ENCODE data around the gene ARHGAP1. TPM values are rescaled to one million over a fixed set of nuclear protein-coding genes. Genes with fewer than 3 reads are reported as not detected.
A peak's percentile ranks its signal among the peaks of the same experiment; 100 is the strongest.

ARHGAP1 gene
- total RNA-seq, 1 experiment from 2014 or later = 73.0 TPM

GRCh38 chr11:46693597-46694012 is 6.8 kb downstream of the ARHGAP1 start:
- Histone ChIP-seq H3K27me3 (replicated peaks; ENCODE audit: control insufficient read depth, insufficient read depth, low read length) (no peaks in the 10 kb centered on the region), H3K4me1 (no peaks in the 10 kb centered on the region; the same call in none of the 2 replicates), H3K9me3 (no peaks in the 10 kb centered on the region), H3K36me3 (ENCODE audit: control insufficient read depth, insufficient read depth, low read length) (peaks cover 7% of the 10 kb centered on the region), H3K4me3 (ENCODE audit: low read depth, low read length) (no peak overlapping the region)
- TF ChIP-seq CTCF (IDR thresholded peaks at IDR 0.05; ENCODE audit: insufficient read depth in 1 of 2, low read depth in 1 of 2, low read length in 1 of 2, severe bottlenecking in 1 of 2, unreplicated experiment in 1 of 2) = no peak
- CTCF ChIA-PET = interaction anchor here (0.6 kb wide), 1 partner anchor 180 kb away, joined by 3 read pairs; no protein-coding TSS in a partner anchor
- H3K4me1 Mint-ChIP-seq (ENCODE audit: low read depth, unreplicated experiment) = no peaks in the 10 kb centered on the region
- H3K36me3 Mint-ChIP-seq (ENCODE audit: insufficient read depth, unreplicated experiment) = peaks cover 27% of the 10 kb centered on the region
- H3K9me3 Mint-ChIP-seq (ENCODE audit: unreplicated experiment) = no peaks in the 10 kb centered on the region
- no peak overlapping the region for H3K27ac Mint-ChIP-seq (ENCODE audit: unreplicated experiment)
- intact Hi-C loops (cut with micrococcal nuclease; ENCODE audit: unreplicated experiment) = no loop called here
- no peaks in the 10 kb centered on the region for H3K27me3 Mint-ChIP-seq (ENCODE audit: insufficient read depth, unreplicated experiment)
- no peak overlapping the region for H3K4me3 Mint-ChIP-seq (ENCODE audit: unreplicated experiment)
- POLR2A ChIA-PET = no interaction called here
- BruUV-seq (replicated peaks) = no TSS peak
- DNase-seq = no peak

- no peak for DNase-seq
- Mint-ChIP-seq H3K4me3 (ENCODE audit: unreplicated experiment) (no peak overlapping the region), H3K4me1 (ENCODE audit: low read depth, unreplicated experiment) (no peaks in the 10 kb centered on the region), H3K27me3 (ENCODE audit: insufficient read depth, unreplicated experiment) (no peaks in the 10 kb centered on the region), H3K27ac (ENCODE audit: unreplicated experiment) (no peak overlapping the region), H3K36me3 (ENCODE audit: insufficient read depth, unreplicated experiment) (peaks cover 23% of the 10 kb centered on the region), H3K9me3 (ENCODE audit: unreplicated experiment) (no peaks in the 10 kb centered on the region)
- no TSS peak for BruUV-seq (replicated peaks)
- TF ChIP-seq CTCF (IDR thresholded peaks at IDR 0.05; ENCODE audit: insufficient read depth in 1 of 2, low read depth in 1 of 2, low read length in 1 of 2, severe bottlenecking in 1 of 2, unreplicated experiment in 1 of 2) = no peak
- Histone ChIP-seq H3K27me3 (replicated peaks; ENCODE audit: control insufficient read depth, insufficient read depth, low read length) (no peaks in the 10 kb centered on the region), H3K36me3 (ENCODE audit: control insufficient read depth, insufficient read depth, low read length) (peaks cover 12% of the 10 kb centered on the region), H3K9me3 (no peaks in the 10 kb centered on the region), H3K4me3 (ENCODE audit: low read depth, low read length) (no peak overlapping the region), H3K4me1 (no peaks in the 10 kb centered on the region; the same call in 1 of the 2 replicates)
- intact Hi-C loops (cut with micrococcal nuclease; ENCODE audit: unreplicated experiment) = no loop called here
- ChIA-PET POLR2A (interaction anchor here (1.3 kb wide), 1 partner anchor 17 kb away, joined by 3 read pairs; no protein-coding TSS in a partner anchor), CTCF (no interaction called here)
Measured at GRCh38 chr11:46692450-46692849, 8.0 kb downstream of the ARHGAP1 start.

- ChIA-PET POLR2A (no interaction called here), CTCF (interaction anchor here (0.5 kb wide), 1 partner anchor 1162 kb away, joined by 3 read pairs; no protein-coding TSS in a partner anchor)
- intact Hi-C loops (cut with micrococcal nuclease; ENCODE audit: unreplicated experiment) = no loop called here
- Histone ChIP-seq H3K36me3 (ENCODE audit: control insufficient read depth, insufficient read depth, low read length) (peaks cover 14% of the 10 kb centered on the region), H3K9me3 (no peaks in the 10 kb centered on the region), H3K27me3 (replicated peaks; ENCODE audit: control insufficient read depth, insufficient read depth, low read length) (no peaks in the 10 kb centered on the region), H3K4me3 (ENCODE audit: low read depth, low read length) (no peak overlapping the region), H3K4me1 (no peaks in the 10 kb centered on the region)
- BruUV-seq (replicated peaks) = TSS peak; percentile 1
- H3K27me3 Mint-ChIP-seq (ENCODE audit: insufficient read depth, unreplicated experiment) = no peaks in the 10 kb centered on the region
- no peak overlapping the region for H3K27ac Mint-ChIP-seq (ENCODE audit: unreplicated experiment)
- H3K4me1 Mint-ChIP-seq (ENCODE audit: low read depth, unreplicated experiment) = no peaks in the 10 kb centered on the region
- H3K4me3 Mint-ChIP-seq (ENCODE audit: unreplicated experiment) = no peak overlapping the region
- no peaks in the 10 kb centered on the region for H3K9me3 Mint-ChIP-seq (ENCODE audit: unreplicated experiment)
- H3K36me3 Mint-ChIP-seq (ENCODE audit: insufficient read depth, unreplicated experiment) = peaks cover 37% of the 10 kb centered on the region
- no peak for TF ChIP-seq CTCF (IDR thresholded peaks at IDR 0.05; ENCODE audit: insufficient read depth in 1 of 2, low read depth in 1 of 2, low read length in 1 of 2, severe bottlenecking in 1 of 2, unreplicated experiment in 1 of 2)
- DNase-seq = no peak
Measured at GRCh38 chr11:46690702-46691101, 9.7 kb downstream of the ARHGAP1 start.
